ENCODE results near the gene TPRKB. TPM values are rescaled to one million over a fixed set of nuclear protein-coding genes. Genes with fewer than 3 reads are reported as not detected.

TPRKB gene
- total RNA-seq: 41.5 TPM

DNA sequence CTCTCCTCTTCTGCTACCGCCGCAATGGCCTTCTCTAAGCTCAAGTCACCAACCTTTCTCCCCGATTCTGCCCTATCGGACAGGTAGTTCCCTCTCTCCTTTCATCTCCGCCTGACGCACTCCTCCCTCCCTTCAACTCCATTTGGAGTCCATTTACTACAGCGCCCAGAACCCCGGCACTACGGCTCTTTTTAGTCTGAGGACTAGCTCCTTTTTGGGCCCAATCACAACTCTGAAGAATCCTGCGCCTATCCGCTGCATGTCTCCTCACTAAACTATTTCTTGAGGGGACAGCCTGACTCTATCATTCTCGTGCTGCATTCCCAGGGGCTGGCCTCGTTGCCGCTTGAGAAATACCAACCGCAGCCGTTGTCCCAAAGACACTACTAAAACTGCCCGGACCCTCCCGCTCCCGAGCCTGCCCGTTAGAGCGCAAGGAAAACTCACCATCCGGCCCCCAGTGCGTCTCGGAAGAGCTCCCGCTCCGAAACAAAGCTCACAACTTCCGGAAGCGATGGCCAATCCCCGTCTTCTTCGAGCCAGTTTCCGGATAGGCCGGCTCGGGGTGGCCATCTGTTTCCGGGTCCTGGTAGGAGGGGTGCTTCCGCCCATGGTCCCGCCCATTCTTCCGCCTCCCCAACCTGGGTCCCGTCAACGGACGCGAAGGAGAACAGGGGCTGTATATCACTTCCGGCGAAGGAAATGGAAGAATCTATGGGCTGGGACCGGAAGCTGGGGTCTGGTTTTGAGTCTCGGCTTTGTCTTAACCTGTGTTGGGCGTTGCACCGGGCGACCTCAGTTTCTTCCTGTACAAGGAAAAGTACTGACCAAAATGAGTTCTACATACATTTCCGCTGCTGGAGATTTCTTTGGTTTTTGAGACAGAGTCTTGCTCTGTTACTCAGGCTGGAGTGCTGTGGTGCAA, at the start of gene TPRKB:
Gene TPRKB (minus strand): TSS at position 491 of the 925 bp plus-strand sequence. CDS start 2,776 bp downstream, outside the sequence.

DNA sequence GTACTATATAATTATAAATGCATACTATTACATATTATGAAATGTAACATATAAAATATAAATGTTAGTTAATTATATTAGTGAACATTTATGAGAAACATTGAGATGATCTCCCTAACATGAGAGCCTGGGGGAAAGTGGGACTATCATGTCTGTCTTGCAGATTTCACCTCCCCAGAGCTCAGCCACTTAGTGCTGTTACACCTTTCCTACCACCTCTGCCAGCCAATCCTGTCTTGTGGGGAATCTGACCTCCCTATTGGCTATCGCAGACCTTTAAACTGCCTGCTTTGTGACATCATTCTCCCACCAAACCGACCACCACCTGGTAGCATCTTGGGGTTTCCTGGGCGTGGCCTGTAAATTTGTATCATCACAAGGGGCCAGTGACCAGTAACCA, 46.7 kb upstream of the TPRKB start, which contains the start of gene C2orf78:
Gene C2orf78 (plus strand): TSS at position 301 of the 400 bp plus-strand sequence. CDS start 127 bp downstream, outside the sequence.

DNA sequence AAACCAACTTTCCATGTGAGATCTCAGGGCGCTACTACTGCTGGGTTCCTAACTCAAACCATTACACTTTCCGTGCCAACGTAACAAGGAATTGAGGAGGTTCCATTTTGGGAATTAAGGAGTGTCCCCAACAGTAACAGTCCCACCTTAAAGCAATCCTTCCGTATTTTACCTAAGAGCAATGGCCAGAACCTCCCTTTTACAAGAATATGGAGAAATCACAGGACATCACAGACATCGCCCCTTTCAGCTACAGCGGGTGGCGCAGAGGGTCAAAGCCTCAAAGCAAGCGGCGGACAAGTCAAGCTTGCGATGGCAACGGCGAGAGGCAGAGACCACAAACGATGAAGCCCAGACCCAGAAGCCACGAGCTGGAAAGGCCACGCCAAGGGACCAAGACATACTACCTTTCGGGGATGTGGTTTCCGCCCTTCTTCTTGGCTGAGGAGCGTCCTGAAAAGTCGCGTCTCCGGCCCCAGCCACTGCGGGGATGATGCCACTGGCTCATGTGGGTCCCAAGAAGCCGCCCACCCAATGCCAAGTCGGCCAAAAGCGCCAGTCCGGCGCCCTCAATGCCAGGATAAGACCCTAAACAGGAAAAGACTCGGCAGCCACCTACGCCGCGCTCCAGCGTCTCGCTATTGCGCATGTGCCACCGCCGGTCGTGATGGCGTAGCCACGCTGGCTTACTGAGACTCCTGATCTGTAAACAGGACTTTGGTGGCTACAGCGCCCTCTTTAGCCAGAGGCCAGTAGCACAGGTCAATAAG, 42.5 kb upstream of the TPRKB start, which contains the start of gene DUSP11:
Gene DUSP11 (minus strand): TSS at position 637 of the 770 bp plus-strand sequence. CDS start 129 bp downstream, at position 508.

Other genes starting within 250 kb of the TPRKB start
- gene NAT8, start 94.9 kb downstream of the TPRKB start, total RNA-seq: not detected
- 42.8 TPM for gene DUSP11, start 42.8 kb upstream of the TPRKB start, total RNA-seq
- not detected for gene C2orf78, start 46.8 kb upstream of the TPRKB start, total RNA-seq
- 40.7 TPM for gene STAMBP, start 91.6 kb upstream of the TPRKB start, total RNA-seq
- gene ACTG2, start 155.7 kb upstream of the TPRKB start, total RNA-seq: 53.9 TPM
- gene DGUOK, start 189.5 kb upstream of the TPRKB start, total RNA-seq: 39.1 TPM
- 29.6 TPM for gene TET3, start 247.6 kb upstream of the TPRKB start, total RNA-seq

All from camera-type eye (tissue), 1 donor.